NT2/D1 (cell line): ENCODE measurements around the gene CNNM1.
A peak's percentile ranks its signal among the peaks of the same experiment; 100 is the strongest.

Experiments
- DNase-seq: peaks from one replicate; pipeline ENCODE4 v3.0.0-alpha.2; 2011; ENCODE audit warnings: low read depth, low spot score
- H3K27me3 ChIP-seq: 2 replicates; pipeline ENCODE4 v1.6.0; 2011; ENCODE audit warnings: mild to moderate bottlenecking; ENCODE audit not compliant: insufficient read length, insufficient read depth
- H3K36me3 ChIP-seq: 2 replicates; pipeline ENCODE4 v1.6.1; 2011; ENCODE audit warnings: mild to moderate bottlenecking, low read length, mixed read lengths; ENCODE audit not compliant: insufficient read depth, insufficient read length
- H3K4me1 ChIP-seq: 2 replicates; pipeline ENCODE4 v1.5.1; 2011; ENCODE audit not compliant: insufficient read depth, insufficient read length
- H3K4me3 ChIP-seq: 2 replicates; pipeline ENCODE4 v1.5.1; 2011; ENCODE audit warnings: low read depth; ENCODE audit not compliant: insufficient read length
- H3K9ac ChIP-seq: 2 replicates; pipeline ENCODE4 v1.6.0; 2011; ENCODE audit warnings: low read depth; ENCODE audit not compliant: insufficient read length
- H3K9me3 ChIP-seq: 2 replicates; pipeline ENCODE4 v1.5.1; 2011; ENCODE audit warnings: mild to moderate bottlenecking, low read length; ENCODE audit not compliant: insufficient read depth
- SUZ12 ChIP-seq: IDR thresholded peaks from 2 replicates; pipeline ENCODE4 v1.6.1; 2011; ENCODE audit not compliant: insufficient read length, insufficient read depth; ENCODE audit errors: extremely low read depth
- YY1 ChIP-seq: IDR thresholded peaks from 2 replicates; pipeline ENCODE4 v1.6.1; 2011; ENCODE audit not compliant: insufficient read length, insufficient read depth
- ZNF274 ChIP-seq: IDR thresholded peaks from 2 replicates; pipeline ENCODE4 v1.6.1; 2011; ENCODE audit warnings: mild to moderate bottlenecking, low read depth, low read length

The CNNM1 gene

DNA sequence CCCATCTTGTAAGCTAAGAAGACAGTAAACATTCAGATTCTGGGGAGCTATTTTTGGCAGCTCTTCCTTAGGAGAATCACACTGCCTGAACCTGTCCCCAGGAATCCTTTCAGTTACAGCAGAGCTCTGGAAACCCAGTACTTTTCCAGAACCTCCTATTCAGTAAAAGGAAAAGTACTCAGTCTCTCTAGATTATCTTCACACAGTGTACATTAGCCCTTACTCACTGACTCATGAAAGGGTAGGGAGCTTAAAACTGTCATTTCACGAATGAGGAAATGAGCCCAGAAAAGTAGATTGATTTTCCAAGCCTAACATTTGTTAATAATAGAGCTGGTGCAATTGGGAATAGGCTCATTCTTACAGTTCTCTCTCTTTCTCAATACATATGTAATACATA, 3.9 kb upstream of the CNNM1 start:
- Histone ChIP-seq H3K9me3 (no peaks in the 10 kb centered on the region), H3K36me3 (no peaks in the 10 kb centered on the region), H3K4me3 (no peak overlapping the region), H3K27me3 (peaks cover 19% of the 10 kb centered on the region), H3K9ac (no peak overlapping the region), H3K4me1 (peaks cover under 1% of the 10 kb centered on the region)
- DNase-seq = no peak
- no peak for TF ChIP-seq YY1
- no peak for TF ChIP-seq ZNF274
- no peak for TF ChIP-seq SUZ12

DNA sequence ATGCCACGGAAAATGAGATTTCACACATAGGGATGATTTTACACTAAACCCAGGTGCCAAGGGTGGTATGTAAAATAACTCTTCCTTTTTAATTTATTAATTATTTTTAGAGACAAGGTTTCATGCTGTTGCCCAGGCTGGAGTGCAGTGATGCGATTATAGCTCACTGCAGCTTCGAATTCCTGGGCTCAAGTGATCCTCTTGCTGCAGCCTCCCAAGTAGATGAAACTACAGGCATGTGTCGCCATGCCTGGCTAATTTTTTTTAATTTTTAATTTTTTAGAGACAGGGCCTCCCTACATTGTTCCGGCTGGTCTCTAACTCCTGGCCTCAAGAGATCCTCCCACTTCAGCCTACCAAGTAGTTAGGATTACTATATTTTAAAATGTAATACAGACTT, 2.3 kb upstream of the CNNM1 start:
- Histone ChIP-seq H3K4me1 (peaks cover 4% of the 10 kb centered on the region), H3K36me3 (no peaks in the 10 kb centered on the region), H3K27me3 (peaks cover 31% of the 10 kb centered on the region), H3K9me3 (no peaks in the 10 kb centered on the region), H3K4me3 (no peak overlapping the region), H3K9ac (no peak overlapping the region)
- no peak for DNase-seq
- TF ChIP-seq YY1 = no peak
- no peak for TF ChIP-seq SUZ12
- TF ChIP-seq ZNF274 = no peak

DNA sequence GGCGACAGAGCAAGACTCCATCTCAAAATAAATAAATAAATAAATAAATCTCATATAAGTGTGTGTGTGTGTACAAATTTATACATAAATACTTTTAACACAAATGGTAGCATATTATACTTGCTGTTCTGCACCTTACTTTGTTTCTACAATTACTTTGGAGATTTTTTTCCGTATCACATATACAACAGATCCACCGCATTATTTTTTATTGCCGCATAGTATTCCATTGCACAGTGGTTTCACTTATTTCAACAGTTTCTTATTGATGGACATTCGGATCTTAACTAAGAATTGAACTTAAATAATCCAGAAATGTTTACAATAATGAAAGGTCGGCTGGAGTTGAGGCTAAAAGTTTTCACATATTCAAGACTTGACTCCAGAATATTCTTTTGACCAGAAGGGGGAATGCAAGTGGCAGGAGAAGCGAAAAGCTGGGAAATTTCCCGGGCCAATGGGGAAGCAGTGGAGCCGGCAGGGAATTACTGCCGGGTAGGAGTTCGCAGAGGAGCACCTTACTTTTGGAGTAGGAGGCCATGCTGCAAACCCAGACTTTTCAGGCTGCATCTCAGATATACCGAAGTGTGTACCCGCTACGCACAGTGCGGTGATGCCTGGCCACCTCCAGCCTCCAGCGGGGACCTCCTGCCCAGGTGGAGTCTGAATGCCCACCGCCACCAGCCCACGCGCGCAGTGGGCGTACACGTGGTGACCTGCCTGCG, 415 bp upstream of the CNNM1 start:
- DNase-seq = no peak
- H3K4me3 ChIP-seq = peak overlapping the region; percentile 71
- no peaks in the 10 kb centered on the region for H3K36me3 ChIP-seq
- H3K4me1 ChIP-seq = peaks cover 4% of the 10 kb centered on the region
- no peaks in the 10 kb centered on the region for H3K9me3 ChIP-seq
- peaks cover 31% of the 10 kb centered on the region for H3K27me3 ChIP-seq
- TF ChIP-seq YY1 = no peak
- no peak for TF ChIP-seq ZNF274
- TF ChIP-seq SUZ12 = no peak
- H3K9ac ChIP-seq = peak overlapping the region; percentile 77

DNA sequence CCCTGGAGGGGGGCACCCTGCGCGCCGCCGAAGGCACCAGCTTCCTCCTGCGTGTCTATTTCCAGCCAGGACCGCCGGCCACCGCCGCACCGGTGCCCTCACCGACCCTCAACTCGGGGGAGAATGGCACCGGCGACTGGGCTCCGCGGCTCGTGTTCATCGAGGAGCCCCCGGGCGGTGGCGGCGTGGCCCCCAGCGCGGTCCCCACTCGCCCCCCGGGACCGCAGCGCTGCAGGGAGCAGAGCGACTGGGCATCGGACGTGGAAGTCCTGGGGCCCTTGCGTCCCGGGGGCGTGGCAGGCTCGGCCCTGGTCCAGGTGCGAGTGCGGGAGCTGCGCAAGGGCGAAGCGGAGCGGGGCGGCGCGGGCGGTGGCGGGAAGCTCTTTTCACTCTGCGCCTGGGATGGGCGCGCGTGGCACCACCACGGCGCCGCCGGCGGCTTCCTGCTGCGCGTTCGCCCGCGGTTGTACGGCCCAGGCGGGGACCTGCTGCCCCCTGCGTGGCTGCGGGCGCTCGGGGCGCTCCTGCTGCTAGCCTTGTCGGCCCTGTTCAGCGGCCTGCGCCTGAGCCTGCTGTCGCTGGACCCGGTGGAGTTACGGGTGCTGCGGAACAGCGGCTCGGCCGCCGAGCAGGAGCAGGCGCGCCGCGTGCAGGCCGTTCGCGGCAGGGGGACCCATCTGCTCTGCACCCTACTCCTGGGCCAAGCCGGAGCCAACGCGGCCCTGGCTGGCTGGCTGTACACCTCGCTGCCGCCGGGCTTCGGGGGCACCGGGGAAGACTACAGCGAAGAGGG, 594 bp downstream of the CNNM1 start:
- peak overlapping the region; percentile 71 for H3K4me3 ChIP-seq
- TF ChIP-seq YY1 = no peak
- peak; percentile 63 for TF ChIP-seq SUZ12
- peak overlapping the region; percentile 72 for H3K9ac ChIP-seq
- no peaks in the 10 kb centered on the region for H3K36me3 ChIP-seq
- peak; percentile 18 for DNase-seq
- no peaks in the 10 kb centered on the region for H3K9me3 ChIP-seq
- peaks cover 4% of the 10 kb centered on the region for H3K4me1 ChIP-seq
- peaks cover 31% of the 10 kb centered on the region for H3K27me3 ChIP-seq

DNA sequence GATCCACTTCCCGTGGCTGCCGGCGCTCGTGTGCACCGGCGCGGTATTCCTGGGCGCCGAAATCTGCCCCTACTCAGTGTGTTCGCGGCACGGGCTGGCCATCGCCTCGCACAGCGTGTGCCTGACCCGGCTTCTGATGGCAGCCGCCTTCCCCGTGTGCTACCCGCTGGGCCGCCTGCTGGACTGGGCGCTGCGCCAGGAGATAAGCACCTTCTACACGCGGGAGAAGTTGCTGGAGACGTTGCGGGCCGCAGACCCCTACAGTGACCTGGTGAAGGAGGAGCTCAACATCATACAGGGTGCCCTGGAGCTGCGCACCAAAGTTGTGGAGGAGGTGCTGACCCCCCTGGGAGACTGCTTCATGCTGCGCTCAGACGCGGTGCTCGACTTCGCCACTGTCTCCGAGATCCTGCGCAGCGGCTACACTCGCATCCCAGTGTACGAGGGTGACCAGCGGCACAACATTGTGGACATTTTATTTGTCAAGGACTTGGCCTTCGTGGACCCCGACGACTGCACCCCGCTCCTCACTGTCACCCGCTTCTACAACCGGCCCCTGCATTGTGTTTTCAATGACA, 1.3 kb downstream of the CNNM1 start:
- Histone ChIP-seq H3K4me3 (peak overlapping the region; percentile 71), H3K4me1 (peaks cover 4% of the 10 kb centered on the region), H3K36me3 (no peaks in the 10 kb centered on the region), H3K27me3 (peaks cover 31% of the 10 kb centered on the region), H3K9ac (peak overlapping the region; percentile 72), H3K9me3 (no peaks in the 10 kb centered on the region)
- TF ChIP-seq ZNF274 (no peak), YY1 (no peak), SUZ12 (no peak)
- DNase-seq = no peak

DNA sequence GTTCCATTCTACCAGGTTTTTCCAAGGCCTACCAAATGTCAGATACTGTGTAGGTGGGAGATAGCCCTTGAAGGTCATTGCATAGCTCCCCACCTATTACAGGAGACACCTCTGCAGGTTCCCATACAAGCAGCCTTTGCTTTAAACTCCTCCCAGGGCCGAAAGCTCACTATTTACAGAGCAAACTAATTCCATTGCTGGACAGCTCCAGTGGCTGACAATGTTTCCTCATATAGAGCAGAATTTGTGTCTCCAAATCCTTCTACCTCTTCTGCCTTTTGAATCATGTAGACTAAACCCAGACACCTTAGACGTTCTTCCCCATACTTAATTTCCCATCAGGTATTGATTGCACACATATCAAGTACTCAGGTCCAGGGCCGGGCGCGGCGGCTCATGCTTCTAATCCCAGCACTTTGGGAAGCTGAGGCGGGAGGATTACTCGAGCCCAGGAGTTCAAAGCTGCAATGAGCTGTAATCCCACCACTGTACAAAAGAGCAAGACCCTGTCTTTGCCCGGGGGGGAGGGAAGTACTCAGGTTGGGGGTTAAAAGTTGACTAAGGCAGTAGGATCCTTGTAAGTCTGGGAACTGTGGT, 2.1 kb downstream of the CNNM1 start:
- no peak for DNase-seq
- no peak overlapping the region for H3K4me3 ChIP-seq
- H3K27me3 ChIP-seq = peaks cover 31% of the 10 kb centered on the region
- no peak for TF ChIP-seq ZNF274
- no peak for TF ChIP-seq SUZ12
- no peak for TF ChIP-seq YY1
- no peak overlapping the region for H3K9ac ChIP-seq
- H3K9me3 ChIP-seq = no peaks in the 10 kb centered on the region
- peaks cover 4% of the 10 kb centered on the region for H3K4me1 ChIP-seq
- H3K36me3 ChIP-seq = no peaks in the 10 kb centered on the region

DNA sequence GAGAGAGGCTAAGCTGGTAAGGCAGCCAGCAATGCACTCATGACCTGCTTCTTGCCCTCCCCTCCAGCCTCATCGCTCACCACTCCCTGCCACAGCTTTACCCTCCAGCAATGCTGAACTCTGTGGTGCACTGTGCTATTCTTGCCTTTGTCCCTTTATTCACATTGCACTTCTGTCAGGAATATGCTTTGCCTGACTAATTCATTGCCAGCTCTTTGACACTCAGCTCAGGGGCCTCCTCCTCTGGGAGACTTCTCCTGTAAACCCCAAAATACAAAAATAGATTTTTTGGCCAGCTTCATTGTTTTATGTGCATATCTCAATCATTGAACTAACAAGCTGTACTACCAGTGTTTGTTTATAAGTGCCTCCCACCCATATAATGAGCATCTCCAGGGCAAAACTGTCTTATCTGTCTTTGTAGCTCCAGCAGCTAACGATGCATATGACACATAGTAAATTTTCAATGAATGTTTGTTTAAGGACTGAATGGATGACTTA, 8.2 kb downstream of the CNNM1 start:
- H3K4me3 ChIP-seq = no peak overlapping the region
- H3K9ac ChIP-seq = no peak overlapping the region
- no peaks in the 10 kb centered on the region for H3K4me1 ChIP-seq
- H3K27me3 ChIP-seq = no peaks in the 10 kb centered on the region
- DNase-seq = no peak
- TF ChIP-seq ZNF274 = no peak
- TF ChIP-seq YY1 = no peak
- TF ChIP-seq SUZ12 = no peak
- no peaks in the 10 kb centered on the region for H3K36me3 ChIP-seq
- no peaks in the 10 kb centered on the region for H3K9me3 ChIP-seq
